ENCODE measurements around the gene CRBN.

CRBN gene

GRCh38 chr3:3110299-3110630 is 69.2 kb downstream of the CRBN start, which contains the start of gene IL5RA (continued):
- no peak for TF ChIP-seq ZFP3 (CRISPR knock-in tag; IDR thresholded peaks at IDR 0.05)

DNA sequence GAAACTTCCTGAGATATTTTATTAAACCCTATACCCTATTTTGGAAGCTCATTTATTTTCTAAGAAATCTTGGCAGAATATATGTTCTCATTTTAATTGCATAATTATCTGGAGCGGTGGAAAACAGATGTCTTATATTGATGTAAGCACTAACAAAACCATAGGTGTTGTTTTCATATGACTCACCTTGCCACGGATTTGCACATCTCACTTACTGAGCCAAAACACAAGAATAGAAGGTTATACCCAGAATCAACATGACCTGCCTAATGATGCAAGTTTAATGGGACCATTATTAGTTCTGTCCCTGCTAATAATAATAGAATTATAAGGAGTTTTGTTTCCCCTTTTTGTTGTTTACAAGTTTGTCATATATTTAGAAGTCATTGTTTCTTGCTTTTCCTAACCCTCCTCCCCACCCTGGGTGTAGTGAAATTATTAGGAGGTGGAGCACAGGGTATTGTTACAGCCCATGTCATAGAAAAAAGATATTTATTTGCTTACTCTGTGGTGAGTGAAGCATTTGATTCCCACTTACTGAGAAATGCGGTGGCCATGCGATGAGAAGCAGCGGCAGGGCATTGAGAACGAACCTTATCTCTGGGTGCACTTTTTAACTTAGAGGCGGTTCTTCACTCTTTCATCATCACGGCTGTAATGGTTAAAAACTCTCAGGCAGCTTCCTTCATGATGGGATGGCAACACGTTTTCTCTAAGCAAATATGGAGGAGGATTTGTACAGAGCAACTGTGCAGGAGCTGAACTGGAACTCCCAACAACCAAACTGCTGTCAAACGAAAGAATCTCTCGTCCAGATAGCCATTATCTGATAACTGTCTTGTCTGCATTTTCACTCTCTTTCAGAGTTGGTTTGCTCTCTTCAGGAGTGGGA is 69.8 kb downstream of the CRBN start:
- no peak for ATAC-seq
- TF ChIP-seq, protein P1, sequence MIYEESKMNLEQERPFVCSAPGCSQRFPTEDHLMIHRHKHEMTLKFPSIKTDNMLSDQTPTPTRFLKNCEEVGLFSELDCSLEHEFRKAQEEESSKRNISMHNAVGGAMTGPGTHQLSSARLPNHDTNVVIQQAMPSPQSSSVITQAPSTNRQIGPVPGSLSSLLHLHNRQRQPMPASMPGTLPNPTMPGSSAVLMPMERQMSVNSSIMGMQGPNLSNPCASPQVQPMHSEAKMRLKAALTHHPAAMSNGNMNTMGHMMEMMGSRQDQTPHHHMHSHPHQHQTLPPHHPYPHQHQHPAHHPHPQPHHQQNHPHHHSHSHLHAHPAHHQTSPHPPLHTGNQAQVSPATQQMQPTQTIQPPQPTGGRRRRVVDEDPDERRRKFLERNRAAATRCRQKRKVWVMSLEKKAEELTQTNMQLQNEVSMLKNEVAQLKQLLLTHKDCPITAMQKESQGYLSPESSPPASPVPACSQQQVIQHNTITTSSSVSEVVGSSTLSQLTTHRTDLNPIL (CRISPR knock-in tag; IDR thresholded peaks at IDR 0.05; ENCODE audit: low read depth), result no peak
- TF ChIP-seq POU6F1 (CRISPR knock-in tag; IDR thresholded peaks at IDR 0.05; ENCODE audit: borderline replicate concordance, low read depth), result no peak
- TF ChIP-seq TCF4 (CRISPR knock-in tag; IDR thresholded peaks at IDR 0.05; ENCODE audit: borderline replicate concordance), result no peak
- TF ChIP-seq CSDC2 (CRISPR knock-in tag; IDR thresholded peaks at IDR 0.05), result no peak
- TF ChIP-seq RARB (CRISPR knock-in tag; IDR thresholded peaks at IDR 0.05), result no peak
- no peak for TF ChIP-seq ZFP30 (CRISPR knock-in tag; IDR thresholded peaks at IDR 0.05)
- no peak for TF ChIP-seq ZC3H10 (CRISPR knock-in tag; IDR thresholded peaks at IDR 0.05)
- no peak for TF ChIP-seq SNAI2 (CRISPR knock-in tag; IDR thresholded peaks at IDR 0.05)
- no peak for TF ChIP-seq ESRRG (CRISPR knock-in tag; IDR thresholded peaks at IDR 0.05)
- no peak for TF ChIP-seq PATZ1 (CRISPR knock-in tag; IDR thresholded peaks at IDR 0.05; ENCODE audit: borderline replicate concordance)
- TF ChIP-seq TSHZ2 (CRISPR knock-in tag; IDR thresholded peaks at IDR 0.05), result no peak
- TF ChIP-seq OSR1 (CRISPR knock-in tag; IDR thresholded peaks at IDR 0.05), result no peak
- TF ChIP-seq ZFP3 (CRISPR knock-in tag; IDR thresholded peaks at IDR 0.05), result no peak
- no peak for TF ChIP-seq ZNF565 (CRISPR knock-in tag; conservative IDR thresholded peaks at IDR 0.05; ENCODE audit: low read depth)
- no peak for TF ChIP-seq GLIS3 (CRISPR knock-in tag; IDR thresholded peaks at IDR 0.05)
- no peak for TF ChIP-seq ZNF8 (CRISPR knock-in tag; IDR thresholded peaks at IDR 0.05)

- TF ChIP-seq GLIS3 (CRISPR knock-in tag; IDR thresholded peaks at IDR 0.05) (no peak), RARB (CRISPR knock-in tag; IDR thresholded peaks at IDR 0.05) (no peak), PATZ1 (CRISPR knock-in tag; IDR thresholded peaks at IDR 0.05; ENCODE audit: borderline replicate concordance) (no peak), ARNTL (CRISPR knock-in tag; IDR thresholded peaks at IDR 0.05; ENCODE audit: borderline replicate concordance, low read depth) (no peak), BACH2 (CRISPR knock-in tag; IDR thresholded peaks at IDR 0.05; ENCODE audit: borderline replicate concordance) (no peak), TCF4 (CRISPR knock-in tag; IDR thresholded peaks at IDR 0.05; ENCODE audit: borderline replicate concordance) (no peak), PPARA (CRISPR knock-in tag; IDR thresholded peaks at IDR 0.05; ENCODE audit: borderline replicate concordance) (no peak), ZNF8 (CRISPR knock-in tag; IDR thresholded peaks at IDR 0.05) (no peak), SNAI2 (CRISPR knock-in tag; IDR thresholded peaks at IDR 0.05) (no peak), ZFP3 (CRISPR knock-in tag; IDR thresholded peaks at IDR 0.05) (no peak), ISL1 (CRISPR knock-in tag; IDR thresholded peaks at IDR 0.05) (no peak), ZFP30 (CRISPR knock-in tag; IDR thresholded peaks at IDR 0.05) (no peak), ZC3H10 (CRISPR knock-in tag; IDR thresholded peaks at IDR 0.05) (no peak), ZNF565 (CRISPR knock-in tag; conservative IDR thresholded peaks at IDR 0.05; ENCODE audit: low read depth) (no peak), CSDC2 (CRISPR knock-in tag; IDR thresholded peaks at IDR 0.05) (no peak), TOX (CRISPR knock-in tag; IDR thresholded peaks at IDR 0.05; ENCODE audit: borderline replicate concordance) (no peak), CSRNP3 (CRISPR knock-in tag; IDR thresholded peaks at IDR 0.05) (no peak), ESRRG (CRISPR knock-in tag; IDR thresholded peaks at IDR 0.05) (no peak)
- TF ChIP-seq, protein P1 (CRISPR knock-in tag; IDR thresholded peaks at IDR 0.05; ENCODE audit: low read depth), result no peak
- ATAC-seq, result no peak
Observed at GRCh38 chr3:3107858-3108257, 71.6 kb downstream of the CRBN start.
